Vagina (tissue), 2 donors: ENCODE measurements around the gene ATP5F1D.

Source experiments
- POLR2A ChIP-seq, 2 donors: fragments of 450-650 bp; IDR thresholded peaks; one replicate each; pipeline ENCODE4 v1.6.1; 2017; ENCODE audit warnings: antibody characterized with exemption in 2 of 2, mild to moderate bottlenecking in 2 of 2, moderate library complexity in 2 of 2
- TF ChIP-seq, protein P1 (sequence below), 3 experiments: fragments of 450-650 bp in 2 of 3; fragments of 200-600 bp in 1 of 3; sonication (generic) in 1 of 3; IDR thresholded peaks; one replicate each; pipeline ENCODE4 v1.5.1; 2017 to 2019; ENCODE audit warnings: antibody characterized with exemption in 3 of 3, mild to moderate bottlenecking in 2 of 3, moderate library complexity in 2 of 3

GRCh38 chr19:1238369-1239303, 2.9 kb upstream of the ATP5F1D start:
- TF ChIP-seq, protein P1, sequence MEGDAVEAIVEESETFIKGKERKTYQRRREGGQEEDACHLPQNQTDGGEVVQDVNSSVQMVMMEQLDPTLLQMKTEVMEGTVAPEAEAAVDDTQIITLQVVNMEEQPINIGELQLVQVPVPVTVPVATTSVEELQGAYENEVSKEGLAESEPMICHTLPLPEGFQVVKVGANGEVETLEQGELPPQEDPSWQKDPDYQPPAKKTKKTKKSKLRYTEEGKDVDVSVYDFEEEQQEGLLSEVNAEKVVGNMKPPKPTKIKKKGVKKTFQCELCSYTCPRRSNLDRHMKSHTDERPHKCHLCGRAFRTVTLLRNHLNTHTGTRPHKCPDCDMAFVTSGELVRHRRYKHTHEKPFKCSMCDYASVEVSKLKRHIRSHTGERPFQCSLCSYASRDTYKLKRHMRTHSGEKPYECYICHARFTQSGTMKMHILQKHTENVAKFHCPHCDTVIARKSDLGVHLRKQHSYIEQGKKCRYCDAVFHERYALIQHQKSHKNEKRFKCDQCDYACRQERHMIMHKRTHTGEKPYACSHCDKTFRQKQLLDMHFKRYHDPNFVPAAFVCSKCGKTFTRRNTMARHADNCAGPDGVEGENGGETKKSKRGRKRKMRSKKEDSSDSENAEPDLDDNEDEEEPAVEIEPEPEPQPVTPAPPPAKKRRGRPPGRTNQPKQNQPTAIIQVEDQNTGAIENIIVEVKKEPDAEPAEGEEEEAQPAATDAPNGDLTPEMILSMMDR (IDR thresholded peaks at IDR 0.05), result no peak
- no peak for TF ChIP-seq POLR2A (IDR thresholded peaks at IDR 0.05)
